HG02973 (cell line): ENCODE results near the gene NAXE.
"Not testable (repeated sequence)": the region's sequence is repeated elsewhere in the genome, so short reads cannot be mapped to it uniquely, and the experiment has no call there.

Experiments used
- ATAC-seq: cut with Tn5 transposase; IDR thresholded peaks from one replicate; pipeline ENCODE4 v1.9.1; 2021; ENCODE audit warnings: moderate library complexity; ENCODE audit not compliant: unreplicated experiment

NAXE gene

GRCh38 chr1:156566436-156566835, 25.1 kb upstream of the NAXE start:
- no peak for ATAC-seq

GRCh38 chr1:156571261-156571852, 20.2 kb upstream of the NAXE start:
- ATAC-seq: no peak

GRCh38 chr1:156571919-156572662, 19.5 kb upstream of the NAXE start, which contains the start of gene IQGAP3:
Gene IQGAP3 (minus strand): TSS chr1:156572565. CDS start chr1:156572529, 36 bp downstream.
- peak; percentile 78 for ATAC-seq

GRCh38 chr1:156572663-156573018, 18.9 kb upstream of the NAXE start:
- ATAC-seq: no peak

GRCh38 chr1:156574039-156574633, 17.4 kb upstream of the NAXE start:
- no peak for ATAC-seq

GRCh38 chr1:156577550-156577949, 14.0 kb upstream of the NAXE start:
- ATAC-seq: no peak

GRCh38 chr1:156578055-156578454, 13.5 kb upstream of the NAXE start:
- ATAC-seq: no peak

GRCh38 chr1:156579472-156579871, 12.1 kb upstream of the NAXE start, which contains the start of gene TTC24:
Gene TTC24 (plus strand): TSS chr1:156579723. CDS start chr1:156581365, 1,642 bp downstream.
- no peak for ATAC-seq

GRCh38 chr1:156581661-156582387, 9.8 kb upstream of the NAXE start:
- ATAC-seq: peak; percentile 44

- ATAC-seq: no peak
These were observed 9.1 kb upstream of the NAXE start for GRCh38 chr1:156582388-156583017.

- ATAC-seq: no peak
These were observed 7.6 kb upstream of the NAXE start for GRCh38 chr1:156583821-156584622.

GRCh38 chr1:156584813-156585212, 6.8 kb upstream of the NAXE start:
- no peak for ATAC-seq

GRCh38 chr1:156586323-156586722, 5.3 kb upstream of the NAXE start:
- no peak for ATAC-seq

- ATAC-seq: no peak
These were observed 4.6 kb upstream of the NAXE start for GRCh38 chr1:156586892-156587477.

- ATAC-seq: not testable (repeated sequence)
These were observed 3.6 kb upstream of the NAXE start for GRCh38 chr1:156587927-156588326.

GRCh38 chr1:156589546-156589945, 2.0 kb upstream of the NAXE start:
- ATAC-seq: no peak

GRCh38 chr1:156590326-156591180, 1.0 kb upstream of the NAXE start:
- ATAC-seq: no peak

GRCh38 chr1:156591181-156591431, 470 bp upstream of the NAXE start:
- no peak for ATAC-seq
